DMS153 treated with DMSO at 0.1 percent for 48 hours (cell line): ENCODE data around the gene KDM4B.
"Not testable (repeated sequence)": the region's sequence is repeated elsewhere in the genome, so short reads cannot be mapped to it uniquely, and the experiment has no call there.

ENCODE experiments used
- DNase-seq: peaks from one replicate; lab custom pipeline; 2025; ENCODE audit not compliant: unreplicated experiment; lab: John Stamatoyannopoulos, UW

KDM4B gene

GRCh38 chr19:5147074-5147977, 178.4 kb downstream of the KDM4B start:
- no peak for DNase-seq

DNA sequence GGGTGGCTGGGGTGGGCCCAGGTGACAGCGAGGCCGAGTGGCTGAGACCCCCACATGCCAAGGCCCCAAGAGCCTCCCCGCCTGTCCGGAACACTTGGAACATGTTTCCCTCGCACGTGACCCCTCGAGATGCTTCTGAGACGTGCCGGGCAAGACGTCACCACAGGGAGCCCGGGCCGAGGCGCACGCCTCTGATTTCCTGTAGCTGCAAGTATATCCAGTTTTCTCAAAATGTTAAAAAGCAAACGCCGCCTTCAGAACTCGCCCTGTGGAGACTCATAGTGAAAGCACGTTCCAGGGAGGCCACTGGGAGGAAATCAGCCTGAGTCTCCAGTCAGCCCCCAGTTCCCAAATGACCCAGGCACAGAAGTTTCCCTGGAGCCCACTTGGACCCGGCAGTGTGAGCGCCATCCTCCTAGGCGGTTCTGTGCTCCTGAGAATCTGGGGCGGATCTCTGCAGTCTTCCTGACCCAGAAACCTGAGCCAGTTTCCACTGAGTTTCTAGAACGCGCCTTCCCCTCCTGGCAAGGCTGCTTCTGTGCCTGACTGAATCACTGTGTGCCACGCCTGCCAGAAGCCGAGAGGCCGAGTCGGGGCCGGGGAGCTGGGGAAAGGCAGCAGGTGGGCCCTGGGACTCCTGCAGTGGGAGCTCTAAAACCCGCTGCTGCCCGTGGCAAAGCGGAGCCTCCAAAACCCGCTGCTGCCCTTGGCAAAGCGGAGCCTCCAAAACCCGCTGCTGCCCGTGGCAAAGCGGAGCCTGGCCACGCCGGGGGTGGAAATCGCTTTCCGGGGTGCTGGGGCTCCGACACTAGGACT, 179.3 kb downstream of the KDM4B start:
- no peak for DNase-seq

DNA sequence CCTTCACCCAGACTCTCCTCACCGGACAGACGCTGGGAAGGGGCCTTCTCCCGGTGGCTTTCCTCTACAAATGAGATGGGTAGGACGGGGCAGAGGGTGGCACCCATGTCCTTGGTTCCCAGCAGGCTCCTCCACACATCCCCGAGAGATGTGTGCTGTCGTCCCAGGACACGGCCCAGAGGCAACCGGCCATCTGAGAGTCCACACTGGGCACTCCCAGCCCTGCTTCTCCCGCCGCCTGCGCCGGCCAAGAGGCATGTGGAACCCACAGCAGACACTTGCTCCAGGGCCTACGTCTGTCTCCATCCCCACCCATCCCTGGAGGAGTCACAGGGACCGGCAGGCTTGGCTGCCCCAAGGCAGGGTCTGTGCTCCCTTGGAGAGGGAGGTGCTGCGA, 179.9 kb downstream of the KDM4B start:
- DNase-seq = no peak

- DNase-seq = no peak
Measured at GRCh38 chr19:5149508-5149907, 180.6 kb downstream of the KDM4B start.

DNA sequence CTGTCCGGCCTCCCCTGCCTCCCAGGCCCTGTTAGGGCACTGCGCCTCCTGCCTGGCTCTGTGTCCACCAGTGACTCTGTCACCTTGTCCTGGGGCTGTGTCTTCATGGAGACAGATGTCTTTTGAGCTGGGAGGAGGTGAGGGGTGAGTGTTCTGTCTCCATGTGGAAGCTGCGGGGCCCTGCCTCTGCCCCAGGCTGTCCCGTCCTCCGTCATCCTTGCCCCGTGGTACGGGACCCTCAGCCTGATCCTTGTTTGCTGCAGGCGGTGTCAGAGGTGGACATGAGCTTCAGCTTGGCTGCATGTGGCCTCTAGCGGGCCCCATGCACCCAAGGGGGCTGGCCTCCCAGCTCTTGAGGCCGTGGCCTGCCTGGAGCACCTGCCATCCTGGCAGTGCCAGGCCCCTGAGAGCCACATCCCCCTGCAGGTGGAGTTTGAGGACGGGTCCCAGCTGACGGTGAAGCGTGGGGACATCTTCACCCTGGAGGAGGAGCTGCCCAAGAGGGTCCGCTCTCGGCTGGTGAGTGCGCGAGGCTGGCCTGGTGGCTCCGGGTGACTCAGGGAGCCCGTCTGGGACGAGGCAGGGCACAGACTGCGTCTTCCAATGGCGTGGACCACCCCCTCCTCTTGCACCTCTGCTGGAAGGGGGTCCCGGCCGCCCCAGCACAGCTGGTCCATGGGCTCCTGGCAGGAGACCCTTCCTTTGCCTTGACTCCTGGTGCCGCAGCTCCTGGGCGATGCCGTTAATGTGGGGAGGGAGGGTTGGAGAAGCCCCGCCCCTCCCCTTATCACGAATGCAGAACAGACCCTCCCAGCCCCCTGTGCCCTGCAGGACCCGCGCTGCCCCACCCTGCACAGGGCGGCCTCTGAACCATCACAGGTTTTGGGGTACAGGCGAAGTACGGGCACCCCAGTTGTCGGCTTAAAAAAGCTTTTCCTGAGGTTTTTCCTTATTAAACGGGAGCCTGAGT, 181.3 kb downstream of the KDM4B start:
- DNase-seq = no peak

DNA sequence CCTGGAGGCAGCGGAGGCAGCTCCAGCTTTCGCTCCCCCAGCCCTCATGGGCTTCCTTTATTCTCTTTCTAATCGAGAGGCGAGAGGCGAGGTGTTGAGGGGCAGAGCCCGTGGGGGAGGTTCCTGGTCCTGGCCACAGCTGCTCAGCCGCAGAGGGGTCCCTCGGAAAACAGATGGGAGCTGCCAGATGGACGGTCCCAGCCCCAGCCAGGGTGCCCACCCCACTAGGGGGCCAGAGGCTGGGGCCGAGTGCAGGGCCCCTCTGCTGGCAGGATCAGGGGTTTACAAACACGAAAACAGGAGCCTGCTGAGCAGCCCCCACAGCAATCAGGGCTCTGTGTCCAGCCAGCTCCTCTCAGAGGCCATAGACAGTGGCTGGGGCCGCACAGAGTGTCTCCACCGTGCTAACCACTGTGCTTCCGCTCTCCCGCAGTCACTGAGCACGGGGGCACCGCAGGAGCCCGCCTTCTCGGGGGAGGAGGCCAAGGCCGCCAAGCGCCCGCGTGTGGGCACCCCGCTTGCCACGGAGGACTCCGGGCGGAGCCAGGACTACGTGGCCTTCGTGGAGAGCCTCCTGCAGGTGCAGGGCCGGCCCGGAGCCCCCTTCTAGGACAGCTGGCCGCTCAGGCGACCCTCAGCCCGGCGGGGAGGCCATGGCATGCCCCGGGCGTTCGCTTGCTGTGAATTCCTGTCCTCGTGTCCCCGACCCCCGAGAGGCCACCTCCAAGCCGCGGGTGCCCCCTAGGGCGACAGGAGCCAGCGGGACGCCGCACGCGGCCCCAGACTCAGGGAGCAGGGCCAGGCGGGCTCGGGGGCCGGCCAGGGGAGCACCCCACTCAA, 182.2 kb downstream of the KDM4B start:
- DNase-seq = no peak

- DNase-seq = no peak
Measured at GRCh38 chr19:5152013-5152763, 183.3 kb downstream of the KDM4B start.

GRCh38 chr19:5152767-5153532, 184.0 kb downstream of the KDM4B start:
- DNase-seq = no peak

DNA sequence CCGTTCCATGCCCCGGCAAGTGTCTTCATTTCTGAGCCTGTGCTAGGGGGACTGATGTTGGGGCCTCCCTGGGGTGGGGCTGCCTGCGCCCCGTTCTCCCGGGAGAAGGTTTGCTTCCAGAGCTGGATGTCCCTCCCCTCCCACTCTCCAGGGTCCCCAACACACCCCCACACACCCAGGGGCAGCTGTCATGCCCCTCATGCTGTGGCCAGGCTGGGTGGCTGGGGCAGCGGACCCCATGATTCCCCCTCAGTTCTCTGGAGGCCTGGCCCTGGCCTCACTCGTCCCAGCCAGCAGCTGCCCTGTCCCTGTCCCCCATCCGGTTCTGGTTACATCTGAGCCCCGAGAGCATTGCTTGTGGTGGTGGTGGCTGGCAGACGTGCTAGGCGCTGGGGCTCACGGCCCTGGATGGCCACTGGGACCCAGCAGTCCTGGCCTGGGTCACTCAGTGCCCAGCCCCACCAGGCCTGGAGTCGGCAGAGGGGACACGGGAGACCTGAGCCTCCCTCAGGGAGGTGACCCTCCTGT, 184.8 kb downstream of the KDM4B start:
- DNase-seq = no peak

DNA sequence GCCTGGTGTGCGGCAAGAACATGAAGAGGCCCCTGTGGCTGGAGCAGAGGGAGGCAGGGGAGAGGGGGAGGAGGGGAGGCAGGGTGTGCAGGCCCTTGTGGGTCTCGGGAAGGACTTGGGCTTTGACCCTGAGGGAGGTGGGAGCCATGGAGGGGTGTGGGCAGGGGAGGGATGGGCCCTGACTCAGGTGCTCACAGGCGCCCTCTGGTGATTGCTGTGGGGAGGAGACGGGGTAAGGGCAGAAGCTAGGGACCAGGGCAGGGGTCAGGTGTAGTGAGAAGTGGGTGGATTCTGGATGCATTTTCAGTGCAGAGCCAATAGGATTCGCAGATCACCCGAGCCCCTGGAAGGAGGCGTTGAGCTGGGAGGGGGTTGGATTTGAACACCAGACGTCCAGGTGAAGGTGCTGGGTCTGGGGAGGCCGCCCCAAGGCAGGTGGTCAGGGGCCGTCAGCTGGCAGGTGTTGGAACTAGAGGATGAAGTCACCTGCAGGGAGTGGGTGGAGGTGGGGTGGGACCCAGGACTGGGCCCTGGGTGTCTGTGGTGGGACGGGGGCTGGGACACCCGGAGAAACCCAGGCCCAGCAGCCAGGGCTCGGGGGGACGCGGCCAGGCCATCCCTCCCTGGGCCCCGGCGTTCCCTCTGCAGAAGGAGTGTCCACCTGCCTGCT, 185.4 kb downstream of the KDM4B start:
- peak; percentile 3 for DNase-seq

DNA sequence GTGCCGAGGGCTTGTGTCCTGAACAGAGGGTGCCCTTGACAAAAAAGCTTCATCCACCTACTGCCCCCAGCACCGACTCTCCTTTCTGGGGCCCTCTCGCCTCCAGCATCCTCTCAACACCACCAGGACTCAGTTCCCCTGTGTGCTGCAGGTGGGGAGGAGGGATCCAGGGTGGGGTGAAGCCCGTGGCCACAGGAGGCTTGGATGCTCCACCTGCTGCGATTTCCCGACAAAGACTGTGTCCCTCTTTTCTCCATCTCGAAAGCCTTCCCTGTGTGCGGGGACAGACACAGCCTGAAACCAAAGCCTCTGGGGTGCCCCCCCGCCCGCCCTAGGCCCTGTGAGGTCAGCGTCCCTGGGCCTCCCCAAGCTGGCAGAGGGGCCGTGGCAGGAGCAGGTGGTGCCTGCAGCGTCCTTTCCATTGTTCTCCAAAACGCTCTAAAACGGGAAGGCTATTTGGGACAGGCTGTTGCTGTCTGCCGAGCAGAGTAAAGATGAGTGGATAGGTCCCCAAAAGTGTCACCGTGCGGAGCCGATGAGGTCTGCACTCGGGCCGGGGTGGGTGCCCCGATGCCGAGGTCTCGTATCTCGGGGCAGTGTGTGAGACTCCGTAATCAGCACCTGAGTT, 186.0 kb downstream of the KDM4B start:
- DNase-seq = no peak

GRCh38 chr19:5155586-5156210, 186.8 kb downstream of the KDM4B start:
- no peak for DNase-seq

DNA sequence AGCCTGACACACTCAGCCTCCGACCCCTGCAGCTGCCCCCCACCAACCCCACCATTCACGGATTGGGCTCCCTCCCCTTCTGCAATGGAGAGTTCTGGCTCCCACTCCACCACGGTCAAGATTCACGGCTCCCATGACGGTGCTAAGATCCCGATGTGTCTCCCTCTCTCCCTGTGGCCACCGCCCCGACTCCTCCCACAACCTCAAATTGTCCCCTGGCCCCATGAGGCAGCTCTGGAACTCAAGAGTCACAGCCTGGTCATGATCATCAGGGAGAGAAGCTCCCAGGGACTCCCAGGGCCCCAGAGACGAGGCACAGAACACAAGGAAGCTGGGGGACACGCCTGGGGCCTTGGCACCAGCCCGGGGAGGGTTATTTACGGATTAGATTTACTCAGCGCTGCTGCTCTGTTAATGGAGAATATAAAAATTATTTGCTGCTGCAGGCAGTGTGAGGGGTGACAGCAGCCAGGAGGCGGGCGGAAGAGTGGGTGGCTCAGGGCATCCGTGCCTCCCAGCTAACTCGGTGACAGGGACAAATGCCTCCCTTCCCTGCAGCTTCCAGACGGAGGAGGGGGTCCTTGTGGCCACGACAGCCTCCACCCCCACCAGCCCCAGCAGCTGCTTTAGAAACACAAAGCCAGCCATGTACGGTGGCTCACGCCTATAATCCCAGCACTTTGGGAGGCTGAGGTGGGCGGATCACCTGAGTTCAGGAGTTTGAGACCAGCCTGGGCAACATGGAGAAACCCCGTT, 187.5 kb downstream of the KDM4B start:
- no peak for DNase-seq

DNA sequence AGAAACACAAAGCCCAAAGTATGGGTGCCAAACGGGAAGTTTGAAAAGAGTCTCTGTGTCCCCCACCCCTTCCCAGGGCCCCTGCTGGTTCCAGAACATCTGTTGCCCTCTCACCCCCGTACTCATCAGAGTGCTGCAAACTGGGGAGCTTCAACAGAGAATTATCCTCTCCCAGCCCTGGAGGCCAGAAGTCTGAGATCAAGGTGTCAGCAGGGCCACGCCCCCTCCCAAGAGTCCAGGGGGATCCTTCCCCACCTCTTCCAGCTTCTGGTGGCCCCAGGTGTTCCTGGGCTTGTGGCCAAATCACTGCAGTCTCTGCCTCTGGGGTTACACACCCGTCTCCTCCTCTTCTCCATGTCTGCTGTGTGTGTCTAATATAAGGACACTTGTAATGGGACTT, 188.3 kb downstream of the KDM4B start:
- DNase-seq = no peak

GRCh38 chr19:5158549-5159134, 189.7 kb downstream of the KDM4B start:
- DNase-seq = not testable (repeated sequence)
